ENCODE results near the gene PI16.

Gene PI16

DNA sequence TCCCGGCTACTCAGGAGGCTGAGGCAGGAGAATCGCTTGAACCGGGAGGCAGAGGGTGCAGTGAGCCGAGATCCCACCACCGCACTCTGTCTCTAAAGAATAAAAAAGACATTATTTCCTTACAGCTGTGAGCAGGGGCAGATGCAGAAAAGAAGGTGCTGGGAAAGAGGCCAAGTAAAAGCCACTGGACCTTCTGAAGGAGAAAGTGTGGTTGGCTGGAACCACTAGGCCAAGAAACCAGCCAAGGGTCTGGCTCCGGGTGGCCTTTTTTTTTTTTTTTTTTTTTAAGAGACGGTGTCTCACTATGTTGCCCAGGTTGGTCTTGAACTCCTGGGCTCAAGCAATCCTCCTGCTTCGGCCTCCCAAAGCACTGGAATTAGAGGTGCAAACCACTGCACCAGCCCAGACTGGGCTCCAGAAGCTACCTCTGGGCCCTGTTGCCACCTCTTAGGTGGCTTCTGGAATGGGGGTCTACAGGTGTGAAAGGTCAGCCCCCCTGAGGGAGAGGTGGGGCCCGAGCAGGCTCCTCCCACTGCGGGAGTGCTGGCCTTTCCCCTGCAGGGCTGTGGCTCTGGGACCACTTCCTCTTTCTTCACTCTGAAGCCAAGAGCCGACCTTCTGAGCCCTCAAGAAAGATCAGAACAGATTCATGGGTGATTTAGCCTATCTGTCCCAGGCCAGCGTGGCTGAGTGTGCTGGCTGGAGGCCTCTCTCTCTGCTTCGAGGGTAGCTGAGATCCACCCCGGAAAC is 50.7 kb downstream of the PI16 start, which contains the start of gene FGD2:
Gene FGD2 (plus strand): TSS at position 595 of the 750 bp plus-strand sequence. CDS start 163 bp downstream, outside the sequence.
- no peak for DNase-seq

DNA sequence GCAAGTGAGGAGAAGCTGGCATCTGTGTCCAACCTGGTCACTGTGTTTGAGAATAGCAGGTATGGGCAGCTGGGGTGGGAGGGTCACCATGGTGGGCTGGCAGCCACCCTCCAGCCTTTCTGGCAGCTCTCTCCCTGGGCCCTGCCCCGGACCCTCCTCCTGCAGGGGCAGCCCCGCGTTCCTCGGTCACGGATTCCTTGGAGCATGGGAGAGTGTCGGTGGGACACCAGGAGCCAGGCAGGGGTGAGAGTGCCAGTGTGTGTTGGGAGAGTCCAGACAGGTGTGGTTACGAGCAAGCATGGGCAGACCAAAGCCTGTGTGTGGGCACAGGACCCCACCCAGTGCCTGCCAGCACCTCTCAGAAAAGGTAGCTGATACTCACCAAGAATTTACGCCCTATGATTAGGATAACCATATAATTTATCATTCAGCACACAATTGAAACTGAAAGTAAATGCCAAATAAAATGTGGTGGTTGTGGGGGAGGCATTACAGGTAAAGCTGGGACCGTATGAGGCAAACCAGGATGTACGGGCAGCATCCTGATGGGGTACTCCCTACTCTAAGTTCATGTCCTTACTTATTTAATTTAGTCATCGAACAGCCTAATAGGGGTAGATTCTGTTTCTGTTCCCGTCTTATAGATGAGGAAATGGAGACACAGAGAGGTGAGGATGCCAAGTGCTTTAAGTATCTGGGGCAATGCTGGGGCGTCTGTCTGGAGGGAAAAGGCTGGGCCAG is 51.5 kb downstream of the PI16 start:
- no peak for DNase-seq

DNA sequence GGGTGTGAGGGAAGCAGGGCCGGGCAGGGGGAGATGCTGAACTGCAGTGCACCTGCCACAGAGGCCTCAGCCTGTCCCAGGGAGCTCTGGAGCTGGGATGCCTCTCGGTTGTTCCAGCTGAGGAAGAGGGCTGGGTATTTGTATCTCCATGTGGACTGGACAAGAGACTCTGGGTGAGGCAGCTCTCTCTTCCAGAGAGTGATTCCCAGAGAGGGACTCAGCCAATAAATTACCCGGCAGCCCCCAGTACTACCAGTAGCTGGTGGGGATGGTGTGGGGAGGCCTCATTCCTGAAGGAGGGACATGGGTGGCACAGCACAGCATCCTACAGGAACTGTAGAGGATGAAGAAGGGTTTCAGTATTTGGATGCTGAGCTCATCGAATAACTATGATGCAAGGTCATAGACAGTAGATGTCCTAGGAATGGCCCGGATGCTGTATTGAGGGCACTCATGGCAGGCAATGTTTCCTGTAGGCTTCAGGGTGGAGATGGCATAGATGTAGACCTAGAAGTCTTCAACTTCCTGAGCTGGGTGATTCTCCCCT is 52.3 kb downstream of the PI16 start:
- DNase-seq, result no peak

DNA sequence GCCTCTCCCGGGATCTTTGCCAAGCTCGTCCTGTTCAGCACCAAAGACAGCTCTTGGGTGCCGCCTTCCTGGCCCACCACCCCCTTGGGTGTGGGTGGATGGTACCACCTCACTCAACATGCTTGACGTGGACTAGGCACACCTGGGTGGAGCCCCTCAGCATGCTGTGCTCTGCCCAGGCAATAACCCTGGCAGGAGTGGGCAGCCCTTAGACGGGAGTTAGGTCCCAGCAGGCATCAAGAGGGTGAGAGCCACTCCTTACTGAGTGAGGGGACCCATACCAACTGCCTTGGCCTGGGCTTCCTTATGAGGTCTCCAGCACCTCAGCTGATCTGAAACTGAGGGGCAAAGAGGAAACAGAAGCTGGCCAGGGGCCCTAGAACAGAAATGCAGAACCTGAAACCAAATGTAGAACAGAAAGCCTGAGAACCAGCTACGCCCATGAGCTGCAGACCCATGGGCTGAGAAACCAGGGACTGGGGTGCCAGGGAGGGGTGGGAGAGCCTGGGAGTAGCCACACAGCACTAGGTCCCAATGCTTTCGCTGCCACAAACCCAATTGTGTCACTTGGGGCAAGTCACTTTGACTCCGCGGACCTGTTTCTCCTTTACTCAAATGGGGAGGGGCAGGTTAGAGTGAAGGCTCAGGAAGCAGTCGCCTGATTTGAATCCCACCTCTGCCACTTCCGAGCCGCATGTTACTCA is 53.0 kb downstream of the PI16 start:
- DNase-seq, result no peak

DNA sequence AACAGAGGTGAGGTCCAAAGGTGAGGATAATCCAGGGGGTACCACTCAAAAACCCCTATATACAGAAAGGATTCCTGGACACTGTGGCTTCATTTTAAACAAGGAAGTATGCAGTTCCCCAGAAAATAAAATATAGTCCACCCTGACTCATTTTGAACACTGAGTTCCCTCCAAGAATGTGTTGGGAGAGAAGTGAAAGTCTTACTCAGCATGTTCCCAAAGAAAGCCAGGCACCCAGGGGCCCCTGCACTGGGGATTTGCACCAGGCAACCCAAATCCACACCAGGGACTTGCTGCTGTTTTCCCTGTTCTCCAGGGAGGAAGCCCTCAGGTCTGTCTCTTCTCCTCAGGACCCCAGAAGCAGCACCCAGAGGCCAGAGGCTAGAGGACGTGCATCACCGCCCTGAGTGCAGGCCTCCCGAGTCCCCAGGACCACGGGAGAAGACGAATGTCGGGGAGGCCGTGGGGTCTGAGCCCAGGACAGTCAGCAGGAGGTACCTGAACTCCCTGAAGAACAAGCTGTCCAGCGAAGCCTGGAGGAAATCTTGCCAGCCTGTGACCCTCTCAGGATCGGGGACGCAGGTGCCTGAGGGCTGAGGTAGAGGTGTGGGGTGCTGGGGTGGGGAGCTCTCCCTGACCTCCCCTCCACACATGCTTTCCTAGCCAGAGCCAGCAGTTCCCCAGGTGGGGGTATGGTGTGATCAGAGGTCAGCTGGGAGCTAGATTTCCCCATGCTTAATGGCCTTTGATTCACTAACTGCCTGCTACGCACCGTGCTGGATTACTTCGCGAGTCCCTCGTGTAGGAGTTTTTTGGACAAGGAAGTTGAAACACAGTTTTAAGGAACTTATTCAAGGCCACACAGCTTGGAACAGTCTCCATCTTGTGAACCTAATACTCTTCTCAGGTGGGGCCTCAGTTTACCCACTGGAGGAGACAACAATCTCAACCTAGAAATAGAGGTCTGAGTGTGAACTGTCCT is 54.2 kb downstream of the PI16 start:
- no peak for DNase-seq

DNA sequence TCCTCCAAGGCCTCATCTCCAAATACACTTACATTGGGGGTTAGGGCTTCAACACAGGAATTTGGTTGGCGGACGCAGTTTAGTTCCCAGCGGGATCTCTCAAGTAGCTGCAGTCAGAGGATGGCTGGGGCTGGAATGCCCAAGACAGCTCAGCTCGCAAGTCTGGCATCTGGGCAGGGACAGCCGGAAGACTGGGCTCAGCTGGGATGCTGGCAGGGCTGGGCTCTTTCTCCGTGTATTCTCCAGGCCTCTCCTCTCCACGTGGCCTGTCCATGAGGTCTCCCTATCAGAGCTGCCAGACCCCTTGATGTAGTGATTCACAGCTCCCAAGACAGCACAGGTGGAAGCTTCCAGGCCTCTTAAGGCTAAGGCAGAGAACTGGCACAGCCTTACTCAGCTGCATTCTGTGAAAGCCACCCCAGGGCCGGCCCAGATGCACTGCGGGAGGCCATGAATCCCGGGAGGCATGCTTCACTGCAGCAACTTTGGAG is 55.9 kb downstream of the PI16 start:
- DNase-seq, result no peak

DNA sequence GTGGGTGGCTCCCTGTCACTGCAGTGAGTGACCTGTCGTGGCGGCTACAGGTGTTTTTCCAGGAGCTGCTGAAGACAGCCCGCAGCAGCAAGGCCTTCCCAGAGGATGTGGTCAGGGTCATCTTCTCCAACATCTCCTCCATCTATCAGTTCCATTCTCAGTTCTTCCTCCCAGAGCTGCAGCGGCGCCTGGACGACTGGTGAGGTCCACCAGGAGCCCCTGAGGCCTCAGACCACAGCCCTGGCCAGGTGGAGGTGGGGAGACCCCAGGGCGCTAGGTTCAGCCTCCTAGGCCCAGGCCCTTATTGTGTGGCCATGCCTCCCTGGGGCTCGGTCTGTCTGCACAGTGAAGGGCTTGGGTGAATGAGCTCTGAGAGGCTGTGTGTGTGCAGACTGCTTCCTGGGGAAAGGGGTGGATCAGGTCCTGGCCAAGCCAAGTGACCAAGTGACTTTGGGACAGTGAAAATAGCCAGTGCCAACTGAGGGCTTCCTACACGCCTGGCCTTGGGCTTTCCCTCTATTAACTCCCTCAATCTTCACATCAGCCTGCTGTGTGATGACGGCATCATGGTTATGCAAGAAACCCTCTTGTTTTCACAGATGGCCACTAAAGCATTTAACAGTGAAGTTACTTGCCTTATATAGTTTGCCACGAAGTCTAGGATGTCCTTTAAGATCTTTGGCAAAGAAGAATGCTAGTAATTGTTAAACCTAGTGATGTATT is 57.3 kb downstream of the PI16 start:
- no peak for DNase-seq

DNA sequence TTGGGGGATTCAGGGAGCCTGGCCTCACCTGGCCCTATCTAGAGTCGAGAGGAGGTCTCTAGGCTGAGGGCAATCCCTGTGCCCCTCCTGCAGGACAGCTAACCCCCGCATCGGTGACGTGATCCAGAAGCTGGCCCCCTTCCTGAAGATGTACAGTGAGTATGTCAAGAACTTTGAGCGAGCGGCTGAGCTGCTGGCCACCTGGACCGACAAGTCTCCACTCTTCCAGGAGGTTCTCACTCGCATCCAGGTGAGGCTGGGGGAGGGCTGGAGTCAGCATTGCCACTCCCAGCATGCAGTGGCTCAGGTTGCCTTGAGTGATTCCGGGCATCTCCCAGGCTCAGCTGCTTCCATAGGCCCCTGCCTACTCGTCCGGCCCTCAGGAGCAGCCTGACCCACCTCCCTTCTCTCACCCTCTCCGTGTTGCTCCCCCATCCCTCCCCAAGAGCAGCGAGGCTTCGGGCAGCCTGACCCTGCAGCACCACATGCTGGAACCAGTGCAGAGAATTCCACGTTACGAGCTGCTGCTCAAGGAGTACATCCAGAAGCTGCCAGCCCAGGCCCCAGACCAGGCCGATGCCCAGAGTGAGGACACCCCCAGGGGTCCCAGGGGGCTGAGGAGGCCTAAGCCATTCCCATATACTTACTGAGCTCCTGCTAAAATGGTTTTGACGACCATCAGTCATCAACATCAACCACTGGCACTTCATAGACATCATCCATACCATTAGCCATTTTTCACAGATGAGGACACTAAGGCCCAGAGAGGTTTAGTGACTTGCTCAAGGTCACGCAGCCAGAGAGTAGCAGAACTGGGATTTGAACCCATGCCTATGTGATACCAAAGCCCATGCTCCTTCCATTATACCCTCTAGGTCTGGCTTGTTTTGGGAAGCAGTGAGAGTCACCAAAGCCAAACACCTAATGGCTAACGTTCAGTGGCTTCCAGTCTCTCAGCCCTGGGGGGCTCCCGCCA is 59.3 kb downstream of the PI16 start:
- no peak for DNase-seq

Data from NCI-H524 (cell line).